Testis (tissue), 2 donors: ENCODE results near the gene LIX1L.

Experiments used
- CTCF ChIP-seq, 3 experiments: fragments of 450-650 bp in 2 of 3; fragments of 200-600 bp in 1 of 3; sonication (generic) in 1 of 3; IDR thresholded peaks; one replicate each; pipeline ENCODE4 v1.5.1; 2016 to 2019; ENCODE audit warnings: antibody characterized with exemption in 3 of 3, mild to moderate bottlenecking in 2 of 3, moderate library complexity in 1 of 3
- POLR2A ChIP-seq: fragments of 450-650 bp; IDR thresholded peaks from one replicate; pipeline ENCODE4 v1.6.1; 2017; ENCODE audit warnings: antibody characterized with exemption, mild to moderate bottlenecking, moderate library complexity

- no peak for TF ChIP-seq CTCF (IDR thresholded peaks at IDR 0.05)
- TF ChIP-seq POLR2A: no peak
Measured at GRCh38 chr1:145956781-145957442, 905 bp downstream of the LIX1L start.
